PC-3 (cell line): Measurements from ENCODE around the gene PHF1.

ENCODE experiments used
- CTCF ChIP-seq: fragments of 300-600 bp; sonication (generic); conservative IDR thresholded peaks from 2 replicates; pipeline ENCODE4 v1.5.1; 2017; ENCODE audit warnings: antibody characterized with exemption, low read depth, mild to moderate bottlenecking, low read length
- EZH2 ChIP-seq: fragments of 300-600 bp; sonication (generic); IDR thresholded peaks from one replicate; pipeline ENCODE4 v1.6.1; 2017; ENCODE audit warnings: antibody characterized with exemption, mild to moderate bottlenecking, low read length; ENCODE audit not compliant: unreplicated experiment

- TF ChIP-seq CTCF: no peak
- no peak for TF ChIP-seq EZH2
Observed at GRCh38 chr6:33428966-33429749, 18.3 kb downstream of the PHF1 start.
